WTC11 (cell line): ENCODE results near the gene KRTAP10-10. TPM values are rescaled to one million over a fixed set of nuclear protein-coding genes. Genes with fewer than 3 reads are reported as not detected.

Experiments used
- ATAC-seq: fragments of 200-7000 bp; cut with Tn5 transposase; 2 replicates; pipeline ENCODE4 v1.10.0; 2021; ENCODE audit warnings: mild to moderate bottlenecking, moderate library complexity
- CTCF ChIA-PET: fragments of 300-600 bp; sonication (Branson Sonifier 250); formaldehyde crosslinking; loops from one replicate; lab custom pipeline; 2021; ENCODE audit warnings: antibody characterized with exemption; lab: Charles Lee
- POLR2A ChIA-PET: fragments of 350-600 bp; sonication (Branson Sonifier 250); formaldehyde crosslinking; loops from one replicate; lab custom pipeline; 2021; ENCODE audit warnings: antibody characterized with exemption; lab: Charles Lee
- DNase-seq: peaks from one replicate; pipeline ENCODE4 v3.0.0; 2021; ENCODE audit warnings: low spot score
- H3K27ac Mint-ChIP-seq: 2 replicates; pipeline ENCODE4 v1.8.0; 2021; ENCODE audit warnings: mixed read lengths
- H3K27me3 Mint-ChIP-seq: 2 replicates; pipeline ENCODE4 v1.8.0; 2021; ENCODE audit warnings: low read depth, mild to moderate bottlenecking, moderate library complexity, mixed read lengths
- H3K36me3 Mint-ChIP-seq: 2 replicates; pipeline ENCODE4 v1.8.0; 2021; ENCODE audit warnings: mixed read lengths
- H3K4me1 Mint-ChIP-seq: 2 replicates; pipeline ENCODE4 v1.8.0; 2022; ENCODE audit warnings: mixed read lengths
- H3K4me3 Mint-ChIP-seq: 2 replicates; pipeline ENCODE4 v1.8.0; 2021; ENCODE audit warnings: mild to moderate bottlenecking, moderate library complexity, mixed read lengths
- H3K9me3 Mint-ChIP-seq: 2 replicates; pipeline ENCODE4 v1.8.0; 2021; ENCODE audit warnings: mixed read lengths
- ETV6 ChIP-seq: sonication (generic); formaldehyde crosslinking; IDR thresholded peaks from 2 replicates; pipeline ENCODE4 v1.8.1; 2022; ENCODE audit warnings: mild to moderate bottlenecking, missing genetic modification reagents
- FOXJ3 ChIP-seq: sonication (generic); formaldehyde crosslinking; IDR thresholded peaks from 2 replicates; pipeline ENCODE4 v1.9.0; 2021; ENCODE audit warnings: missing genetic modification reagents, mild to moderate bottlenecking, borderline replicate concordance
- FOXK1 ChIP-seq: sonication (generic); formaldehyde crosslinking; IDR thresholded peaks from 2 replicates; pipeline ENCODE4 v1.8.0; 2022; ENCODE audit warnings: mild to moderate bottlenecking, moderate library complexity, missing genetic modification reagents
- FOXP1 ChIP-seq: sonication (generic); formaldehyde crosslinking; IDR thresholded peaks from 2 replicates; pipeline ENCODE4 v1.8.0; 2022; ENCODE audit warnings: missing genetic modification reagents, mild to moderate bottlenecking, moderate library complexity, borderline replicate concordance
- GABPB1 ChIP-seq: sonication (generic); formaldehyde crosslinking; IDR thresholded peaks from 2 replicates; pipeline ENCODE4 v1.8.1; 2023; ENCODE audit warnings: mild to moderate bottlenecking, missing genetic modification reagents
- GTF2I ChIP-seq: fragments of 250-450 bp; sonication (Bioruptor Pico); conservative IDR thresholded peaks from 2 replicates; pipeline ENCODE4 v1.4.0; 2021; ENCODE audit warnings: mild to moderate bottlenecking
- HMGA2 ChIP-seq: fragments of 250-450 bp; sonication (Bioruptor Pico); IDR thresholded peaks from 2 replicates; pipeline ENCODE4 v1.4.0; 2021; ENCODE audit warnings: mild to moderate bottlenecking, moderate library complexity
- IRF2 ChIP-seq: sonication (generic); formaldehyde crosslinking; IDR thresholded peaks from 2 replicates; pipeline ENCODE4 v1.8.0; 2022; ENCODE audit warnings: low read depth, missing genetic modification reagents, borderline replicate concordance
- JAZF1 ChIP-seq: fragments of 250-450 bp; sonication (Bioruptor Pico); IDR thresholded peaks from 2 replicates; pipeline ENCODE4 v1.9.0; 2021; ENCODE audit warnings: moderate library complexity, mild to moderate bottlenecking, inconsistent platforms
- MYBL2 ChIP-seq: sonication (generic); formaldehyde crosslinking; IDR thresholded peaks from 2 replicates; pipeline ENCODE4 v1.8.1; 2023; ENCODE audit warnings: mild to moderate bottlenecking, moderate library complexity, missing genetic modification reagents
- NFATC4 ChIP-seq: fragments of 250-450 bp; sonication (Bioruptor Pico); IDR thresholded peaks from 2 replicates; pipeline ENCODE4 v1.9.0; 2021; ENCODE audit warnings: mild to moderate bottlenecking
- NFE2L1 ChIP-seq: sonication (generic); formaldehyde crosslinking; IDR thresholded peaks from 2 replicates; pipeline ENCODE4 v1.8.1; 2023; ENCODE audit warnings: missing genetic modification reagents
- NFYB ChIP-seq: sonication (generic); formaldehyde crosslinking; conservative IDR thresholded peaks from 2 replicates; pipeline ENCODE4 v1.8.0; 2022; ENCODE audit warnings: low read depth, missing genetic modification reagents
- RELA ChIP-seq: sonication (generic); formaldehyde crosslinking; IDR thresholded peaks from 2 replicates; pipeline ENCODE4 v1.8.1; 2022; ENCODE audit warnings: missing genetic modification reagents, mild to moderate bottlenecking, borderline replicate concordance
- SMAD4 ChIP-seq: sonication (generic); formaldehyde crosslinking; IDR thresholded peaks from 2 replicates; pipeline ENCODE4 v1.8.0; 2022; ENCODE audit warnings: mild to moderate bottlenecking, missing genetic modification reagents
- TCF7 ChIP-seq: sonication (generic); formaldehyde crosslinking; IDR thresholded peaks from 2 replicates; pipeline ENCODE4 v1.8.0; 2022; ENCODE audit warnings: mild to moderate bottlenecking, low read depth, missing genetic modification reagents, moderate library complexity
- ZBTB21 ChIP-seq: sonication (generic); formaldehyde crosslinking; IDR thresholded peaks from 2 replicates; pipeline ENCODE4 v1.8.1; 2023; ENCODE audit warnings: mild to moderate bottlenecking, missing genetic modification reagents, borderline replicate concordance
- ZNF138 ChIP-seq: sonication (generic); formaldehyde crosslinking; conservative IDR thresholded peaks from 2 replicates; pipeline ENCODE4 v1.8.1; 2022; ENCODE audit warnings: mild to moderate bottlenecking, moderate library complexity, missing genetic modification reagents
- ZNF219 ChIP-seq: sonication (generic); formaldehyde crosslinking; IDR thresholded peaks from 2 replicates; pipeline ENCODE4 v1.8.0; 2023; ENCODE audit warnings: missing genetic modification reagents, mild to moderate bottlenecking, borderline replicate concordance
- ZNF232 ChIP-seq: sonication (generic); formaldehyde crosslinking; IDR thresholded peaks from 2 replicates; pipeline ENCODE4 v1.8.0; 2022; ENCODE audit warnings: mild to moderate bottlenecking, missing genetic modification reagents
- ZNF317 ChIP-seq: sonication (generic); formaldehyde crosslinking; IDR thresholded peaks from 2 replicates; pipeline ENCODE4 v1.8.1; 2023; ENCODE audit warnings: low read depth, mild to moderate bottlenecking, moderate library complexity, missing genetic modification reagents, borderline replicate concordance
- ZNF416 ChIP-seq: fragments of 250-450 bp; sonication (Bioruptor Pico); IDR thresholded peaks from 2 replicates; pipeline ENCODE4 v1.9.0; 2021; ENCODE audit warnings: mild to moderate bottlenecking, inconsistent platforms
- total RNA-seq: library from RNA; stranded (reverse); gene quantifications from 3 replicates; pipeline ENCODE4 v1.2.3, GENCODE V29; 2021
- TF ChIP-seq, protein P1 (sequence below): fragments of 200-600 bp; IDR thresholded peaks from 2 replicates; pipeline ENCODE4 v1.8.0; 2022; ENCODE audit warnings: antibody characterized with exemption
- TF ChIP-seq, protein P2 (sequence below): sonication (generic); formaldehyde crosslinking; IDR thresholded peaks from 2 replicates; pipeline ENCODE4 v1.8.1; 2022; ENCODE audit warnings: low read depth, mild to moderate bottlenecking, moderate library complexity, missing genetic modification reagents, borderline replicate concordance
- TF ChIP-seq, protein P3 (sequence below): sonication (generic); formaldehyde crosslinking; IDR thresholded peaks from 2 replicates; pipeline ENCODE4 v1.8.1; 2022; ENCODE audit warnings: mild to moderate bottlenecking, moderate library complexity, missing genetic modification reagents
- TF ChIP-seq, protein P4 (sequence below): fragments of 250-450 bp; sonication (Bioruptor Pico); IDR thresholded peaks from 2 replicates; pipeline ENCODE4 v1.9.0; 2021; ENCODE audit warnings: mild to moderate bottlenecking, borderline replicate concordance
- TF ChIP-seq, protein P5 (sequence below): sonication (generic); formaldehyde crosslinking; IDR thresholded peaks from 2 replicates; pipeline ENCODE4 v1.8.0; 2022; ENCODE audit warnings: mild to moderate bottlenecking, missing genetic modification reagents

Gene KRTAP10-10
- total RNA-seq, 1 experiment from 2014 or later: not detected

DNA sequence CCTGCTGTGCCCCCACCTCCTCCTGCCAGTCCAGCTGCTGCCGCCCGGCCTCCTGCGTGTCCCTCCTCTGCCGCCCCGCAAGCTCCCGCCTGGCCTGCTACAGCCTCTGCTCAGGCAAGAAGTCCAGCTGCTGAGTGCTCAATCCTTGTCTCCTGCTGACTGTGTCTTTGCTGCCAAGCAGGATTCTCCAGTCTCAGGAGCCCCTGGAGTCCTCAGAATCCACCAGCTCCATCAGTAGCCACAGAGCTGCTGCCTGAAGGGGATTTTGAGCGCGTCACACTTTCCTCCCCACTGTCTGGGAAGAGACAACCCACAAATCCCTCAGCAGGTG, 10.0 kb downstream of the KRTAP10-10 start:
- ChIA-PET POLR2A (no interaction called here), CTCF (interaction anchor here (0.6 to 2.0 kb wide), 4 partner anchors 20 to 157 kb away, joined by 3 to 4 read pairs (median 3); no protein-coding TSS in a partner anchor)
- Mint-ChIP-seq H3K4me1 (peaks cover 10% of the 10 kb centered on the region), H3K4me3 (no peak overlapping the region), H3K9me3 (peaks cover 18% of the 10 kb centered on the region), H3K36me3 (peaks cover 16% of the 10 kb centered on the region), H3K27ac (no peak overlapping the region), H3K27me3 (peaks cover 4% of the 10 kb centered on the region; the same call in 1 of the 2 replicates)
- TF ChIP-seq SMAD4 (CRISPR knock-in tag) (no peak), NFYB (CRISPR knock-in tag) (no peak), NFE2L1 (CRISPR knock-in tag) (no peak), ZNF416 (CRISPR knock-in tag) (no peak), NFATC4 (CRISPR knock-in tag) (no peak), GABPB1 (CRISPR knock-in tag) (no peak), JAZF1 (CRISPR knock-in tag) (no peak), FOXJ3 (CRISPR knock-in tag) (no peak), FOXK1 (no peak), FOXP1 (CRISPR knock-in tag) (no peak), ZBTB21 (CRISPR knock-in tag) (no peak), ZNF232 (CRISPR knock-in tag) (no peak), ETV6 (CRISPR knock-in tag) (no peak), IRF2 (no peak), ZNF317 (CRISPR knock-in tag) (no peak), MYBL2 (CRISPR knock-in tag) (no peak)
- TF ChIP-seq, protein P1, sequence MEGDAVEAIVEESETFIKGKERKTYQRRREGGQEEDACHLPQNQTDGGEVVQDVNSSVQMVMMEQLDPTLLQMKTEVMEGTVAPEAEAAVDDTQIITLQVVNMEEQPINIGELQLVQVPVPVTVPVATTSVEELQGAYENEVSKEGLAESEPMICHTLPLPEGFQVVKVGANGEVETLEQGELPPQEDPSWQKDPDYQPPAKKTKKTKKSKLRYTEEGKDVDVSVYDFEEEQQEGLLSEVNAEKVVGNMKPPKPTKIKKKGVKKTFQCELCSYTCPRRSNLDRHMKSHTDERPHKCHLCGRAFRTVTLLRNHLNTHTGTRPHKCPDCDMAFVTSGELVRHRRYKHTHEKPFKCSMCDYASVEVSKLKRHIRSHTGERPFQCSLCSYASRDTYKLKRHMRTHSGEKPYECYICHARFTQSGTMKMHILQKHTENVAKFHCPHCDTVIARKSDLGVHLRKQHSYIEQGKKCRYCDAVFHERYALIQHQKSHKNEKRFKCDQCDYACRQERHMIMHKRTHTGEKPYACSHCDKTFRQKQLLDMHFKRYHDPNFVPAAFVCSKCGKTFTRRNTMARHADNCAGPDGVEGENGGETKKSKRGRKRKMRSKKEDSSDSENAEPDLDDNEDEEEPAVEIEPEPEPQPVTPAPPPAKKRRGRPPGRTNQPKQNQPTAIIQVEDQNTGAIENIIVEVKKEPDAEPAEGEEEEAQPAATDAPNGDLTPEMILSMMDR: no peak
- TF ChIP-seq, protein P2, sequence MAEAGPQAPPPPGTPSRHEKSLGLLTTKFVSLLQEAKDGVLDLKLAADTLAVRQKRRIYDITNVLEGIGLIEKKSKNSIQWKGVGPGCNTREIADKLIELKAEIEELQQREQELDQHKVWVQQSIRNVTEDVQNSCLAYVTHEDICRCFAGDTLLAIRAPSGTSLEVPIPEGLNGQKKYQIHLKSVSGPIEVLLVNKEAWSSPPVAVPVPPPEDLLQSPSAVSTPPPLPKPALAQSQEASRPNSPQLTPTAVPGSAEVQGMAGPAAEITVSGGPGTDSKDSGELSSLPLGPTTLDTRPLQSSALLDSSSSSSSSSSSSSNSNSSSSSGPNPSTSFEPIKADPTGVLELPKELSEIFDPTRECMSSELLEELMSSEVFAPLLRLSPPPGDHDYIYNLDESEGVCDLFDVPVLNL (CRISPR knock-in tag): no peak
- no peak for DNase-seq
- no peak; the same call in 1 of the 2 replicates for ATAC-seq

DNA sequence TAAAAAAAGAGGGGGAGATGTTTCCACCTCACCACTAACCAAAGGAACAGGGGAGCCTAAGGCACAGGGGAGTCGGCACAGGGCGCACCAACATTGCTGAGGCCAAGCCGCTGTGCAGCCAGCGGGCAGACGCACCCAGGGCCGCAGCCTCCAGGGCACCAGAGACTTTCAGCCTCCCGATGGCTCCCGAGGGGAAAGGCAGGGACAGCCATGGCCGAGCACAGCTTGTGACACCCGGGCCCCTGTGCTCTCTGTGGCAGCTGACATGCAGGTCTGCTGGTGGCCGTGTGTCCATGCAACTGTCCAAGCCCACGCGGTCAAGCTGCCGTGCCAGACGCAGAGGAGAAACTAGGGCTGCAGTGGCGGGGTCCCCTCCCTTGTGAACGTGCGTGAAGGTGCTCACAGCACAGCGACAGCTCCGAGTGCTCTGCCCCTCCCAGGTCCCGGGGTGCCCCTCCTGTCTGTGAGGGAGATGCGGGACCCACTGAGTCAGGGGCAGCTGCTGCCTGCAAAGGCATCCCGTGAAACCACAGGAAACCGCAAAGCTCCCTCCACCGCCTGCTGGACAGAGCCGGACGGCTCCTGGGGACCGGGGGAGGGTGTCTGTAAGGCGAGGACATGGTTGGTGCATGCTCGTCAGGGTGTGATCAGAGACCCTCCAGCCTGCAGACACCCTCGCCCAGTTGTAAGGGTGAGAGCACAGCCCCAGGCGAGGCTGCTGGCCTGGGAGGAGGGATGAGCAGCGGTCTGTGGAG, 11.6 kb downstream of the KRTAP10-10 start:
- DNase-seq (no peak), ATAC-seq (no peak)
- ChIA-PET POLR2A (no interaction called here), CTCF (interaction anchor here (1.0 to 1.3 kb wide), 2 partner anchors 99 to 138 kb away, joined by 4 to 6 read pairs; no protein-coding TSS in a partner anchor)
- Mint-ChIP-seq H3K27ac (no peak overlapping the region), H3K36me3 (peaks cover 18% of the 10 kb centered on the region), H3K27me3 (peaks cover 10% of the 10 kb centered on the region), H3K9me3 (peaks cover 22% of the 10 kb centered on the region), H3K4me3 (no peak overlapping the region), H3K4me1 (peaks cover 10% of the 10 kb centered on the region)
- TF ChIP-seq ZNF317 (CRISPR knock-in tag): no peak
- TF ChIP-seq, protein P3, sequence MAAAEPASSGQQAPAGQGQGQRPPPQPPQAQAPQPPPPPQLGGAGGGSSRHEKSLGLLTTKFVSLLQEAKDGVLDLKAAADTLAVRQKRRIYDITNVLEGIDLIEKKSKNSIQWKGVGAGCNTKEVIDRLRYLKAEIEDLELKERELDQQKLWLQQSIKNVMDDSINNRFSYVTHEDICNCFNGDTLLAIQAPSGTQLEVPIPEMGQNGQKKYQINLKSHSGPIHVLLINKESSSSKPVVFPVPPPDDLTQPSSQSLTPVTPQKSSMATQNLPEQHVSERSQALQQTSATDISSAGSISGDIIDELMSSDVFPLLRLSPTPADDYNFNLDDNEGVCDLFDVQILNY (CRISPR knock-in tag): no peak
- no peak for TF ChIP-seq HMGA2 (CRISPR knock-in tag)
- TF ChIP-seq, protein P4, sequence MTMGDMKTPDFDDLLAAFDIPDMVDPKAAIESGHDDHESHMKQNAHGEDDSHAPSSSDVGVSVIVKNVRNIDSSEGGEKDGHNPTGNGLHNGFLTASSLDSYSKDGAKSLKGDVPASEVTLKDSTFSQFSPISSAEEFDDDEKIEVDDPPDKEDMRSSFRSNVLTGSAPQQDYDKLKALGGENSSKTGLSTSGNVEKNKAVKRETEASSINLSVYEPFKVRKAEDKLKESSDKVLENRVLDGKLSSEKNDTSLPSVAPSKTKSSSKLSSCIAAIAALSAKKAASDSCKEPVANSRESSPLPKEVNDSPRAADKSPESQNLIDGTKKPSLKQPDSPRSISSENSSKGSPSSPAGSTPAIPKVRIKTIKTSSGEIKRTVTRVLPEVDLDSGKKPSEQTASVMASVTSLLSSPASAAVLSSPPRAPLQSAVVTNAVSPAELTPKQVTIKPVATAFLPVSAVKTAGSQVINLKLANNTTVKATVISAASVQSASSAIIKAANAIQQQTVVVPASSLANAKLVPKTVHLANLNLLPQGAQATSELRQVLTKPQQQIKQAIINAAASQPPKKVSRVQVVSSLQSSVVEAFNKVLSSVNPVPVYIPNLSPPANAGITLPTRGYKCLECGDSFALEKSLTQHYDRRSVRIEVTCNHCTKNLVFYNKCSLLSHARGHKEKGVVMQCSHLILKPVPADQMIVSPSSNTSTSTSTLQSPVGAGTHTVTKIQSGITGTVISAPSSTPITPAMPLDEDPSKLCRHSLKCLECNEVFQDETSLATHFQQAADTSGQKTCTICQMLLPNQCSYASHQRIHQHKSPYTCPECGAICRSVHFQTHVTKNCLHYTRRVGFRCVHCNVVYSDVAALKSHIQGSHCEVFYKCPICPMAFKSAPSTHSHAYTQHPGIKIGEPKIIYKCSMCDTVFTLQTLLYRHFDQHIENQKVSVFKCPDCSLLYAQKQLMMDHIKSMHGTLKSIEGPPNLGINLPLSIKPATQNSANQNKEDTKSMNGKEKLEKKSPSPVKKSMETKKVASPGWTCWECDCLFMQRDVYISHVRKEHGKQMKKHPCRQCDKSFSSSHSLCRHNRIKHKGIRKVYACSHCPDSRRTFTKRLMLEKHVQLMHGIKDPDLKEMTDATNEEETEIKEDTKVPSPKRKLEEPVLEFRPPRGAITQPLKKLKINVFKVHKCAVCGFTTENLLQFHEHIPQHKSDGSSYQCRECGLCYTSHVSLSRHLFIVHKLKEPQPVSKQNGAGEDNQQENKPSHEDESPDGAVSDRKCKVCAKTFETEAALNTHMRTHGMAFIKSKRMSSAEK (CRISPR knock-in tag): no peak
- TF ChIP-seq ZNF138 (CRISPR knock-in tag): no peak
- TF ChIP-seq GABPB1 (CRISPR knock-in tag): no peak
- TF ChIP-seq ZNF219 (CRISPR knock-in tag): no peak
- TF ChIP-seq GTF2I: no peak
- TF ChIP-seq RELA (CRISPR knock-in tag): no peak
- no peak for TF ChIP-seq TCF7 (CRISPR knock-in tag)
- TF ChIP-seq, protein P5, sequence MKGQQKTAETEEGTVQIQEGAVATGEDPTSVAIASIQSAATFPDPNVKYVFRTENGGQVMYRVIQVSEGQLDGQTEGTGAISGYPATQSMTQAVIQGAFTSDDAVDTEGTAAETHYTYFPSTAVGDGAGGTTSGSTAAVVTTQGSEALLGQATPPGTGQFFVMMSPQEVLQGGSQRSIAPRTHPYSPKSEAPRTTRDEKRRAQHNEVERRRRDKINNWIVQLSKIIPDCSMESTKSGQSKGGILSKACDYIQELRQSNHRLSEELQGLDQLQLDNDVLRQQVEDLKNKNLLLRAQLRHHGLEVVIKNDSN: no peak
